HEK293T (cell line): ENCODE data around the gene KRTAP9-1.

ENCODE experiments used
- BHLHE40 ChIP-seq: fragments of 450-650 bp; IDR thresholded peaks from 2 replicates; pipeline ENCODE4 v1.6.1; 2016; ENCODE audit warnings: mild to moderate bottlenecking, moderate library complexity, borderline replicate concordance
- ELF4 ChIP-seq: fragments of 450-650 bp; IDR thresholded peaks from 2 replicates; pipeline ENCODE4 v1.6.1; 2017; ENCODE audit warnings: antibody characterized with exemption
- FOXM1 ChIP-seq: fragments of 450-650 bp; IDR thresholded peaks from 2 replicates; pipeline ENCODE4 v1.6.1; 2017; ENCODE audit warnings: mild to moderate bottlenecking, borderline replicate concordance
- HDGF ChIP-seq: fragments of 450-650 bp; IDR thresholded peaks from 2 replicates; pipeline ENCODE4 v1.6.1; 2017; ENCODE audit warnings: antibody characterized with exemption, borderline replicate concordance
- NFRKB ChIP-seq: fragments of 450-650 bp; IDR thresholded peaks from 2 replicates; pipeline ENCODE4 v1.6.1; 2016; ENCODE audit warnings: mild to moderate bottlenecking, moderate library complexity
- PKNOX1 ChIP-seq: fragments of 450-650 bp; IDR thresholded peaks from 2 replicates; pipeline ENCODE4 v1.6.1; 2016
- SP1 ChIP-seq: fragments of 450-650 bp; IDR thresholded peaks from 2 replicates; pipeline ENCODE4 v1.6.1; 2017
- SUZ12 ChIP-seq: fragments of 450-650 bp; IDR thresholded peaks from 2 replicates; pipeline ENCODE4 v1.6.1; 2016; ENCODE audit warnings: mild to moderate bottlenecking

- TF ChIP-seq SUZ12: no peak
- no peak for TF ChIP-seq HDGF
- TF ChIP-seq ELF4: no peak
- TF ChIP-seq BHLHE40: no peak
- no peak for TF ChIP-seq NFRKB
- no peak for TF ChIP-seq PKNOX1
- TF ChIP-seq FOXM1: no peak
- no peak for TF ChIP-seq SP1
Observed at GRCh38 chr17:41196068-41196467, 6.4 kb downstream of the KRTAP9-1 start.
